ENCODE measurements around the gene METTL23.

METTL23 gene, protein sequence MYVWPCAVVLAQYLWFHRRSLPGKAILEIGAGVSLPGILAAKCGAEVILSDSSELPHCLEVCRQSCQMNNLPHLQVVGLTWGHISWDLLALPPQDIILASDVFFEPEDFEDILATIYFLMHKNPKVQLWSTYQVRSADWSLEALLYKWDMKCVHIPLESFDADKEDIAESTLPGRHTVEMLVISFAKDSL

DNA sequence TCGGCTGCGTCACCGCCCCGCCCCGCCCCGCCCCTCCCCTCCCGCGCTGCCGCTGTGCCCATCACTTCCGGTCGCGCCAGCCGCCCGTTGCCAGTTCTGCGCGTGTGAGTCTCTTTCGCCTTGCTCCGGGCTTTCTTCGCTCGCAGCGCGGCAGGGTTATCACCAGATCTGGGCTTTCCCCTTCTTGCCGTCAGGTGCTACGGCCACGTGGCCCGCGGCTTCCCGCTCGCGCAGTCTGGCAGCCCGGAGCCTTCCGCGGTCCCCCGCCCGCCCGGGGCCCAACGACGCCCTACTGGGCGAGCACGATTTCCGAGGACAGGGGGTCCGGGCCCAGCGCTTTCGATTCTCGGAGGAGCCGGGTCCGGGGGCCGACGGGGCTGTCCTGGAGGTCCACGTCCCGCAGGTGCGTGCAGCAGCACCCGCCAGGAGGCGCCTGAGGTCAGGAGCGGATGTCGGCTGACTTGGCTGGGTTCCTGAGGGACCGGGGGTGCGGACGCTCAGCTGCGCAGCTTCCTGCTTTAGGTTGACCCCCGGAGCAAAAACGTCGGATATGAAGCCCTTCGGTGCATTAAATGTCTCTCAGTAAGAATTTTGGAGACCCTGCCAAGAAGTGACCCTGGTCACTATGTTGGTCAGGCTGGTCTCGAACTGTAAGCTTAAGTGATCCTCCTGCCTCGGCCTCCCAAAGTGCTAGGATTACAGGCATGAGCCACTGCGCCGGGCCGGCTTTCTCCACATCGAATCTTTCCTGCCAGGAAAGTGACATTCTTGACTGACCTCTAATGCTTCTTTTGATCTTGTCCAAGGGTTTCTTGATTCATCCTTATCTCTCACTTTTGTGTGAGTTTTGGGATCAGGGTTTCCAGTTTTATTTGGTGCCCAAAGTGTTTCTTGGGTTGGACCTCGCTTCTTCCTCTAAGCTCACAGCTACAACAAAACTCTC lies at the start of gene METTL23:
METTL23 (plus strand) TSS at position 64 of the 943 bp plus-strand sequence. CDS start 2,872 bp downstream, outside the sequence.
- DNase-seq, result peak; percentile 76

- DNase-seq, result no peak
Observed at GRCh38 chr17:76677406-76677805, 49.2 kb upstream of the METTL23 start.

- DNase-seq, result no peak
Observed at GRCh38 chr17:76678330-76678729, 48.3 kb upstream of the METTL23 start.

- no peak for DNase-seq
Observed at GRCh38 chr17:76679239-76679638, 47.4 kb upstream of the METTL23 start.

DNA sequence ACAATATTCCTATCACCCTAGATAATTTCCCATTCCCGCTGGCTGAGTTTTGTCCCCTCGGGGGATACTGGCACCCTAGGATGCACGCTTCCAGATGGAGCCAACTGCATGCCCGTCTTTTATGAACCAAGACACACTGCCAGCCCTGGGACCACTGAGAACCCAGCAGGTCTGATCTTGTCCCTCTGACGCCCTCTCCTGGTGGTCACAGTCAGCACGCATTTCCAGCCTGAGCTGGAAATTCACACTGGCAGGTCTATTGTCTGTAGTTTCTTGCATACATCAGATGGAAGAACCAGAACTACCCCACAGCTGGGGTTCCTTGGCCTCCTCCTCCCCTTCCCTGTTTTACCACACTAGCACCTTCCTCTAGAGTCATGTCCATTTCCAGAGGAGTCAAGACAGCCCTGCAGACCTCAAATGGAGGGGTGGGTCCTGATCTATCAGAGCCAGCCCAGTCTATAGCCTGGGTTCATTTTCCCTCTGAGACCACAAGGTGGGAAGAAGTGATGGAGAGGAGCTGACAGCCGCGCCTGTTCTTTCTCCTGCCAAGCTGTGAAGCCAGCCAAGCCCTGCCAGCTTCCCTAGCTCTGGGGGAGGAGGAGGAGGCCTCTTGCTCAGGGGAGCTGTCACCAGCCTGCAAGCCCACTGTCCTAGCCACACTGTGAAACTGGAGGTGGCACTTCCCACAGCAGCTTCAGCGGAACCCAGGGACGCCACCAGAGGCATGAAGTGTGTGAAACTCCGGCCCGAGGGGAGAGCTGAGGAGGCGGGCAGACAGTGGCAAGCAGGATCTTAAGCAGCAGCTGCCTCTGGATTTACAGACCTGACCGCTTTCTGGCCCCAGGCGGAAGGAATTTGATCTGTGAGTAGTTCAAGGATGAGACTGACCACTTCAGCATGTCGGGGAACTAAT lies 45.2 kb upstream of the METTL23 start:
- DNase-seq, result peak; percentile 73

- no peak for DNase-seq
Observed at GRCh38 chr17:76682296-76682695, 44.3 kb upstream of the METTL23 start.

- no peak for DNase-seq
Observed at GRCh38 chr17:76683011-76683755, 43.5 kb upstream of the METTL23 start.

DNA sequence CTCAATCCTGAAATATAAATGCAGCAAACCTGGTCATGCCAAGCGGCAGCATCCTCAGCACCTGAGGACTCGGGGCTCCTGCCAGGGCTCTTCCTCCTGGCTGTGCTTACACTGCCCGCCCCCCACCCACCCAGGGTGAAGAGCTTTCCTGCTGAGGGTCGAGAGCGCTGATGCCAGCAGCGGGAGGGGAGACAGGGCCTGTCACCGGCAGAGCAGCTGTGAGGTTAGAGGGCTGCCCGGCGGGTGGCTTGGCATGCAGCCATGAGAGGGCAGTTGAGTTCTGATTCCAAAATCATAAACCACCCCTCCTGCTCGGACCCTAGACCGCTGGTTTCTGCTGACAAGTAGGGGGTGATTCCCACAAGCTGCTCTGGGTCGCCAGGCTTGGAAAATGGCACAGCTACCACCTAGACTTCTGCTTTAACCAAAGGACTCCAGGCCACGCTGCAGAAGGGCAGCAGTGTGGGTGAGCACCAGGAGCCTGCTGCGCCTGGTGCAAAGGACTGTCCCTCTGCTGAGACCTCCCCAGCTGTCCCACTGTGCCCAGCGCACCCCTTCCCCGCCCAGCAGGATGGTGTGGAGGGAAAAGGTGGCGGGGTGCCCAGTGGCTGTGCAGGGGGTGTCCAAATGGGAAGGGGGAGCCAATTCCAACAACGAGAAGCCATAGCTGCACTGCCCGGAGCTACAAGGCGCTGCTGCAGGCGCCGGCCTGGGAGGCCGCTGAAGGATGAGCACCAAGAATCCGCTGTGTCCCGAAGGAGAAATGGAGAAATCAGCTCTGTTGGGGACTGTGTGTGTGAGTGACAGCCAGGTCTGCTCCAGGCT lies 42.5 kb upstream of the METTL23 start:
- DNase-seq, result no peak

GRCh38 chr17:76684756-76685155 lies 41.9 kb upstream of the METTL23 start:
- no peak for DNase-seq

DNA sequence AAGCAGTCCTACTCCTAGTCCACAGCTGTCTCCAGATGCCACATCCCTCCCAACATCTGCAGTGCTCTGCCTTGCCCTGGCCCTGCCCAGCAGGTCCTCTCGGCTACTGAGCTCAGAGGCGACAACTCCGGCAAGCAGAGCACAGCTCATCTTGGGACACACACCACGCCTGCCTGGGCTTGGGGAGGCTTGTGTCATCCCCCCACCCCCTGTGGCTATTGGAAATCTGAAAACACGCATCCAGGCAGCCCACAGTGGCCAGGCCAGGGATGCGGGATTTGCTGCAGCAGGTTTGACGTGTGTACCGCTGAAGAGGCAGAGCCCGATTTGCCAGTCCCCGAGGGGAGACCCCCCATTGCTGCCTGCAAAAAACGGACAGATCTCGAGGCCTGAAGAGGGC lies 41.3 kb upstream of the METTL23 start:
- no peak for DNase-seq

GRCh38 chr17:76685846-76686245 lies 40.8 kb upstream of the METTL23 start:
- no peak for DNase-seq

GRCh38 chr17:76686538-76687297 lies 39.9 kb upstream of the METTL23 start:
- DNase-seq, result no peak

- no peak for DNase-seq
Observed at GRCh38 chr17:76687298-76688164, 39.1 kb upstream of the METTL23 start.

- no peak for DNase-seq
Observed at GRCh38 chr17:76688165-76688622, 38.4 kb upstream of the METTL23 start.

GRCh38 chr17:76689859-76690258 lies 36.8 kb upstream of the METTL23 start:
- no peak for DNase-seq

DNA sequence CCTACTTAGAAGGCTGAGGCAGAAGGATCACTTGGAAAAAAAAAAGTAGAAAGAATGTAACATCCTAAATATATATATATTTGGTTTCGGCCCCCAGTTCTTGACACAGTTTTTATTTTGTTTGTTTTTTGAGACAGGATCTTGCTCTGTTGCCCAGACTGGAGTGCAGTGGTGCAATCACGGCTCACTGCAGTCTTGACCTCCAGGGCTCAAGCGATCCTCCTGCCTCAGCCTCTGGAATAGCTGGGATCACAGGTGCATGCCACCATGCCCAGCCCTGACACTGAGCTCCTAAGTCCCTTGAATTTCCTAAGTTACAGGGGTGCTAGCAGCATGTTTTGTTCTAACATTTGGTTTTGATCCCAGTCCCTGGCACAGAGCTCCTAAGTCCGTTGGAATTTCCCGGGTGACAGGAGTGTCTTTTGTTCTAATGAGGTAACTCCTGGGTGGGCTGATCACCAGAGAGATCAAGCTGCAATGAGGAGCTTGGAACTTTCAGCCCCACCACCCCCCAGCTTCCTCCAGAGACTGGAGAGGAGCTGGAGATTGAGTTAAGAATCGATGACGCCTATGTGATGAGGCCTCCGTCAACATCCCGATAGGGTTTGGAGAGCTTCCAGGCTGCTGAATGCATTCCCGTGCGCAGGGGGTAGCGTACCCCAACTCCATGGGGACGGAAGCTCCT lies 35.9 kb upstream of the METTL23 start:
- DNase-seq, result no peak

GRCh38 chr17:76691379-76692191 lies 35.1 kb upstream of the METTL23 start:
- DNase-seq, result no peak

Measured in activated CD8-positive, alpha-beta memory T cell treated with anti-CD3 and anti-CD28 coated beads, Interleukin-2, amount 50 U/mL, for 4 hours (primary cell).